Keratinocyte (primary cell): ENCODE results near the gene NEXN. TPM values are rescaled to one million over a fixed set of nuclear protein-coding genes. Genes with fewer than 3 reads are reported as not detected.

Source experiments
- DNase-seq: peaks from one replicate; pipeline ENCODE4 v3.0.0-alpha.2; 2011; ENCODE audit warnings: low read depth, missing footprints, low spot score
- FAIRE-seq: peaks from 2 replicates; lab custom pipeline; 2011; peaks lifted over from hg19 to GRCh38; lab: Jason Lieb, UNC
- H2AFZ ChIP-seq: 2 replicates; pipeline ENCODE4 v1.6.0; 2012; ENCODE audit warnings: low read length, control low read depth, inconsistent platforms; ENCODE audit not compliant: control insufficient read depth
- H3K27ac ChIP-seq: 2 replicates; pipeline ENCODE4 v1.5.1; 2011; ENCODE audit warnings: low read length; ENCODE audit not compliant: control insufficient read depth, insufficient read depth
- H3K27me3 ChIP-seq: 3 replicates; pipeline ENCODE4 v1.6.0; 2011; ENCODE audit warnings: low read length; ENCODE audit not compliant: control insufficient read depth, insufficient read depth; ENCODE audit errors: extremely low read depth
- H3K36me3 ChIP-seq, 2 experiments: 2 replicates in 1 of 2; 3 replicates in 1 of 2; pipeline ENCODE4 v1.5.1; 2011; ENCODE audit warnings: low read length in 2 of 2, mild to moderate bottlenecking in 1 of 2; ENCODE audit not compliant: control insufficient read depth in 2 of 2, insufficient read depth in 2 of 2; ENCODE audit errors: extremely low read depth in 1 of 2
- H3K4me1 ChIP-seq: 3 replicates; pipeline ENCODE4 v1.5.1; 2011; ENCODE audit warnings: low read length; ENCODE audit not compliant: control insufficient read depth, insufficient read depth; ENCODE audit errors: extremely low read depth
- H3K4me2 ChIP-seq: 3 replicates; pipeline ENCODE4 v1.6.0; 2011; ENCODE audit warnings: low read depth, low read length; ENCODE audit not compliant: control insufficient read depth, insufficient read depth; ENCODE audit errors: extremely low read depth
- H3K4me3 ChIP-seq, 3 experiments: fragments of 200-600 bp in 1 of 3; sonication (generic) in 1 of 3; 2 replicates in 2 of 3; 3 replicates in 1 of 3; pipeline ENCODE4 v1.5.1; 2011 to 2016; ENCODE audit warnings: low read length in 3 of 3, mild to moderate bottlenecking in 3 of 3, control low read depth in 2 of 3, inconsistent platforms in 1 of 3, low read depth in 1 of 3, mixed read lengths in 1 of 3, mixed run types in 1 of 3, moderate library complexity in 1 of 3; ENCODE audit not compliant: control insufficient read depth in 2 of 3, insufficient read depth in 2 of 3; ENCODE audit errors: extremely low read depth in 1 of 3
- H3K79me2 ChIP-seq: 2 replicates; pipeline ENCODE4 v1.6.0; 2012; ENCODE audit warnings: low read length; ENCODE audit not compliant: control insufficient read depth, insufficient read depth
- H3K9ac ChIP-seq: 3 replicates; pipeline ENCODE4 v1.6.0; 2011; ENCODE audit warnings: low read length; ENCODE audit not compliant: control insufficient read depth, insufficient read depth; ENCODE audit errors: extremely low read depth
- H3K9me1 ChIP-seq: 3 replicates; pipeline ENCODE4 v1.6.0; 2011; ENCODE audit warnings: low read length; ENCODE audit not compliant: control insufficient read depth, insufficient read depth; ENCODE audit errors: extremely low read depth
- H3K9me3 ChIP-seq: 2 replicates; pipeline ENCODE4 v1.5.1; 2012; ENCODE audit warnings: low read depth, low read length; ENCODE audit not compliant: control insufficient read depth
- H4K20me1 ChIP-seq: 3 replicates; pipeline ENCODE4 v1.6.0; 2011; ENCODE audit warnings: low read length; ENCODE audit not compliant: control insufficient read depth, insufficient read depth; ENCODE audit errors: extremely low read depth
- CTCF ChIP-seq, 3 experiments: IDR thresholded peaks in 1 of 3; conservative IDR thresholded peaks in 1 of 3; optimal IDR thresholded peaks in 1 of 3; 2 replicates in 2 of 3; 3 replicates in 1 of 3; pipeline versions ENCODE3 to v1.5.1; 2011; ENCODE audit warnings: low read length in 3 of 3, mild to moderate bottlenecking in 3 of 3, moderate library complexity in 2 of 3, control low read depth in 1 of 3, inconsistent platforms in 1 of 3; ENCODE audit not compliant: insufficient read depth in 2 of 3; ENCODE audit errors: extremely low read depth in 1 of 3
- EZH2 ChIP-seq: IDR thresholded peaks from one replicate; pipeline ENCODE4 v1.6.1; 2012; ENCODE audit warnings: inconsistent platforms, mild to moderate bottlenecking, low read length, moderate library complexity
- dilution Hi-C: fragments of 300-500 bp; cut with MboI; formaldehyde crosslinking; loops from one replicate; pipeline ENCODE4 v1.7.0; 2020; ENCODE audit warnings: low sequenced_read_pairs; ENCODE audit not compliant: extremely low pct_ligation_motif_present
- polyA plus RNA-seq, 5 experiments: library from polyadenylated mRNA; depleted of rRNA in 3 of 5; stranded (reverse) in 3 of 5; stranded (forward) in 1 of 5; unstranded in 1 of 5; fragments of >200 nt; gene quantifications; 1 replicate in 1 of 5; 2 replicates in 3 of 5; 3 replicates in 1 of 5; pipeline versions ENCODE4 v1.2.1 to v1.2.3, GENCODE V29; 2011 to 2012; ENCODE audit warnings: missing spikeins in 2 of 5, low read depth in 1 of 5, low replicate concordance in 1 of 5

Gene NEXN
- polyA plus RNA-seq, 1 donor (not counting 4 experiments of a cell fraction or from before 2014, with no cell fraction given) = 2.3 TPM

DNA sequence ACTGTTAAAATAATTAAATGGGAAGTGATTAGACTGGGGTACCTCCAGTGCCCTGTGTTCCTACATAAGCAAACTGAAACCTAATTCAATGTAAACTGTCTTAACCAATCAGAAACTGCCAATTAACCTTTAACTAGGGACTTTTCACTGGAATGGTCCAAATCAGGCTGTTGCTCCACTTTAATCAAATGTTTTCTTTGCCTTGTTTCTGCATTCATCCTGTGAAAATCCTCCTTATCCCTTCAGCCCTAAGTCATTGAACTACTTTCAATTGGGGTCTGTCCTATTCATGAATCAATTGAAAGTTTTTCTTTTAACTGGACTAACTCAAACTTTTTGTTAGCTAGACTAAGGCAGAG, 95.6 kb downstream of the NEXN start:
- Histone ChIP-seq H3K27me3 (no peaks in the 10 kb centered on the region), H3K79me2 (peaks cover 51% of the 10 kb centered on the region), H3K4me1 (peaks cover 8% of the 10 kb centered on the region), H3K4me3 (no peak overlapping the region), H3K9me3 (no peaks in the 10 kb centered on the region), H3K9me1 (no peaks in the 10 kb centered on the region), H2AFZ (no peak overlapping the region), H3K4me2 (no peak overlapping the region), H3K9ac (no peak overlapping the region), H3K36me3 (peaks cover 0 to 2% of the 10 kb centered on the region in 2 experiments), H3K27ac (no peak overlapping the region), H4K20me1 (no peaks in the 10 kb centered on the region)
- dilution Hi-C loops = no loop called here
- no peak for DNase-seq
- no peak for FAIRE-seq
- TF ChIP-seq CTCF (optimal IDR thresholded peaks at IDR 0.05 in 1 of 3, IDR thresholded peaks at IDR 0.05 in 1 of 3, conservative IDR thresholded peaks at IDR 0.05 in 1 of 3; ENCODE audit: extremely low read depth in 1 of 3, insufficient read depth in 2 of 3, low read length in 3 of 3) (no peak), EZH2 (no peak)

- no peak overlapping the region for H3K4me2 ChIP-seq
Observed at GRCh38 chr1:77984629-77985028, 96.2 kb downstream of the NEXN start.

More at GRCh38 chr1:77984629-77985028, 96.2 kb downstream of the NEXN start:
- H2AFZ ChIP-seq = no peak overlapping the region
- H3K27ac ChIP-seq = no peak overlapping the region
- dilution Hi-C loops = no loop called here
- H3K9ac ChIP-seq = no peak overlapping the region
- H4K20me1 ChIP-seq = no peaks in the 10 kb centered on the region
- FAIRE-seq = no peak
- no peaks in the 10 kb centered on the region for H3K9me3 ChIP-seq
- H3K4me1 ChIP-seq = peaks cover 8% of the 10 kb centered on the region
- H3K36me3 ChIP-seq = peaks cover 0 to 2% of the 10 kb centered on the region in 2 experiments
- H3K9me1 ChIP-seq = no peaks in the 10 kb centered on the region
- no peak for TF ChIP-seq EZH2
- TF ChIP-seq CTCF (optimal IDR thresholded peaks at IDR 0.05 in 1 of 3, IDR thresholded peaks at IDR 0.05 in 1 of 3, conservative IDR thresholded peaks at IDR 0.05 in 1 of 3; ENCODE audit: extremely low read depth in 1 of 3, insufficient read depth in 2 of 3, low read length in 3 of 3) = no peak
- H3K4me3 ChIP-seq = no peak overlapping the region
- DNase-seq = no peak
- peaks cover 55% of the 10 kb centered on the region for H3K79me2 ChIP-seq
- H3K27me3 ChIP-seq = no peaks in the 10 kb centered on the region
